NCI-H2081 treated with DMSO at 0.1 percent for 48 hours (cell line): ENCODE measurements around the gene TRIM14.
"Not testable (repeated sequence)": the region's sequence is repeated elsewhere in the genome, so short reads cannot be mapped to it uniquely, and the experiment has no call there.

Experiments used
- DNase-seq: peaks from one replicate; lab custom pipeline; 2025; lab: John Stamatoyannopoulos, UW

The TRIM14 gene

DNA sequence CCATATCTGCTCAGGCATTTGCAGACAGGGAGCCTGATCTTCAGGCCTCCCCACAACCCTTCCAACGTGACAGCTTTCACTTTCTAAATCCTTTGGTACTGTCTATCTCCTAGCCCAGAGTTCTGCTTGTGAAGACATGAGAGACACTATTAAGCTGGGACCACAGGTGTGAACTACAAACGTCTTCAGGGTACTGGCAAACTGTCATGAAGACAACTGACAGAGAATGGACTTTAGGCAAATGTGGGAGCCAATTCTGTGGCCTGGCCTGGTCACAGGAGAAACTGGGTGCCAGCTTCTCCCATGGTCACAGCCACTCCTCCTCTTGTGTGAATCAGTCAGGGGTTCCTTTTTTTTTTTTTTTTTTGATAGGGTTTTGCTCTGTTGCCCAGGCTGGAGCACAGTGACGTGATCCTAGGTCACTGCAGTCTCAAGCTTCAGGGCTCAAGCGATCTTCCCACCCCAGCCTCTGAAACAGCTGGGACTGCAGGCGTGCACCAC is 10.4 kb downstream of the TRIM14 start:
- no peak for DNase-seq

DNA sequence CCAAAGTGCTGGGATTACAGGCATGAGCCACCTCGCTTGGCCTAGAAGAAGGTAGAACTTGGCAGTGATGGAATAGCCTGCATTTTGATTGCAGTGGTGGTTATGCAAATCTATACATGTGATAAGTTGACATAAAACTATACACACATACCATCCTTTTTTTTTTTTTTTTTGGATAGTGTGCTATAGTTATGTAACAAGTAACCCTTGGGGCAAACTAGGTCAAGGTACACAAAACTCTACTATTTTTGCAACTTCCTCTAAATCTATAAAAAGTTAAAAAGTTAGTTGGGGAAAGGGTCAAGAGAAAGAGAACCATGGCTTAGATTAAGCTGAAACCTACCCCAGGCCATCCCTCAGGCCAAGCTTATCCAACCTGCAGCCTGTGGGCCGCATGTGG is 11.1 kb downstream of the TRIM14 start:
- DNase-seq, result no peak

DNA sequence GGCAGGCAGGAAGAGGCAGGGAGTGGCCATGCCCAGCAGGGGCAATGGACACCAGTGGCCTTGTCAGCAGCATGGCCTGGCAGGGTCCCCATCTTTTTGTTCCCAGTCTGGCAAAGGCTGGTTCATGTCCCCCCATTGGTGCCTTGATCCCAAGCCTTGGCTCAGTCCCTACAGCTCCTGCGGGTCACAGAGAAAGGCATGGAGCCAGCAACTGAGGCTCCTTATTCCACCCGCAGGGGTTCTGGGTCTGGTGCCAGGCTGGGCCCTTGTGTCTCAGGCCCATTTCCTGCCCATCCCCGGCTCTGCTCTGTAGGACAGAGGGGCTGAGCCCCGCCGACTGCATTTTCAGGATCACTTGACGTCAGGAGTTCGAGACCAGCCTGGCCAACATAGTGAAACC is 14.0 kb downstream of the TRIM14 start:
- DNase-seq, result no peak

DNA sequence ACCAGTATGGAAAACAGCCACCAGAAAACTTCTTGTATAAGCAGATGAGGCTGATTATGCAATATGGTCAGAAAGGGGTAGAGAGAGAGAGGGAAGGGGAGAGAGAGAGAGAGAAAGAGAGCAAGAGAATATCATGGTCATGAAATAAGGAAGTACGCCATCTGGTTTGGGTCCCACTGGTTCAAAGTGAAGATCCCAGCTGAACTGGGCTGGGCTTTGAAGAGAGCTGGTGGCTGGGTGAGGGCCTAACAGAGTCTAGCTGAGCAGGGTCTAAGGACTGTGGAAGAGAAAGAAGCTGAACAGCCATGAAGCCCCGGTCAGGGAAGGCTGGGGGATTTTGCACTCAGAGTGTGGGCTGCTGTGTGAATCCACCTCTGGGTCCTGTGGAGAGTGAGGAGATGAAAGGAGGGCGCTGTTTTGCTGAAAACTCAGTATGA is 14.6 kb downstream of the TRIM14 start:
- no peak for DNase-seq

DNA sequence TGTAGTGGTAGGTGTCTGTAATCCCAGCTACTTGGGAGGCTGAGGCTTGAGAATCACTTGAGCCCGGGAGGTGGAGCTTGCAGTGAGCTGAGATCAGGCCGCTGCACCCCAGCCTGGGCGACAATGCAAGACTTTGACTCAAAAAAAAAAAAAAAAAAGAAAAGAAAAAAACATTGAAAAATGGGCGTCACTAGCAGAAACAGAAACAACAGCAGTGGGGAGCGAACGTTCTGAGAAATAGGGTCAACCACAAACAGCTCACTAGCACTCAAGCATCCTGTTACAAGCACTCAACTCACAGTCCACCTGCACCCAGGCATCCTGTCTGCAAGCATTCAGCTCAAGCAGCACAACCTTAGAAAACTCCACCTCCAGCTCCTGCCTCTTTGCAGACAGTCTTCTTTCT is 17.2 kb downstream of the TRIM14 start:
- DNase-seq, result no peak

DNA sequence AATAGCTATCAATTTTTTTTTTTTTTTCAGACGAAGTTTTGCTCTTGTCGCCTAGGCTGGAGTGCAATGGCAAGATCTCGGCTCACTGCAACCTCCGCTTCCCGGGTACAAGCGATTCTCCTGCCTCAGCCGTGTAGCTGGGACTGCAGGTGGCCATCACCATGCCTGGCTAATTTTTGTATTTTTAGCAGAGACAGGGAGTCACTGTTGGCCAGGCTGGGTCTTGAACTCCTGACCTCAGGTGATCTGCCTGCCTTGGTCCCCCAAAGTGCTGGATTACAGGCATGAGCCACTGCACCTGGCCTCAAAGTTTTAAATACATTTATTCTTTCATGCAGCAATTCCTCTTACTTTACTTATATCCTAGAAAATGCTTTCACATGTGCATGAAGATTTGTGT is 17.6 kb downstream of the TRIM14 start:
- DNase-seq, result no peak

DNA sequence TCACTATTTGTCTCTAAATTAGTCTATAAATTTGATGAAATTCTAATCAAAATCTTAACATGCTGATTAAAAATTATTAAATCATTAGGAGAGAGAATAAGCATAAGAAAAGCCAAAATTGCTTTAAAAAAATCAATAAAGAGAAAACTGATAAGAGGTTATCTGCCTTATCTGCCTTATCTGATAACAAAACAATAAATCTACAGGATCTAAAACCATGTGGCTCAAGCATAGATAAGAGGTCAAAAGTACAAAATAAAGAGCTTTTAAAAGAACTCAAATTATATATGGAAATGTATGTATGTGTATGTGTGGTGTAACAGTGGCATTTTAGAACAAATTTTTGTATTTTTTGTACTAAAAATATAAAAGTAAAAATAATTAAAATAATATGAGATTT is 18.6 kb downstream of the TRIM14 start:
- no peak for DNase-seq

DNA sequence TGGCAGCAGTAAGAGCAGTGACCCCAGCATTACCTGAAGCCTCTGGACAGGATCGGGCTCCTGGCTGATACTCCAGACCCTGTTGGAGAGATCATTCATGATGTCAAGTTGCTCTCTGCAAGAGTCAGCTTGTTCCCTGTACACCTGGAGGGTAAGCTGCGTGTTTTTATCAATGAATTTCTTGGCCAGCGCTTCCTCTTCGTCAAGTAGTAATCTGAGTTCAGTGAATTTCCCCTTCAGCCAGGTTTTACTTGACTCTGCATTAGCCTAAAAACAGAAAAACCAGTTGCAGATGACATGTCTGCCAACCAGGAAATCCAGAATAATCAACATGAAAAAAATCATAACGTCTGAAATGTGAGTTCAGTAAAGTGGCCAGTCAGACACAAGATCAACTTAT is 19.1 kb downstream of the TRIM14 start:
- DNase-seq, result no peak

DNA sequence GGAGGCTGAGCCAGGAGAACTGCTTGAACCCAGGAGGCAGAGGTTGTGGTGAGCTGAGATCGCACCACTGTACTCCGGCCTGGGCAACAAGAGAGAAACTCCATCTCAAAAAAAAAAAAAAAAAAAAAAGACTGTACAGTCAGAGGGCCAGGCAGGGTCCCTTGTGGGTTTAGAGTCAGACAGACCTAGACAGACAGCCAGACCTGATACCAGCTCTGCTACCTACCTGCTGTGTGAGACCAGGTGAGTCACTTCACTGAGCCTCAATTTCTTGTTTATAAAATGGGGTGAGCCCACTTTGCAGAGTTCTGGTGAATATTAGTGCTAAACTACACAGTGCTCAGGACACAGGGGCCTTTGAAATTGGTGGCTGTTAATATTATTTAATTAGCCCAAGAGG is 19.7 kb downstream of the TRIM14 start:
- DNase-seq, result no peak

DNA sequence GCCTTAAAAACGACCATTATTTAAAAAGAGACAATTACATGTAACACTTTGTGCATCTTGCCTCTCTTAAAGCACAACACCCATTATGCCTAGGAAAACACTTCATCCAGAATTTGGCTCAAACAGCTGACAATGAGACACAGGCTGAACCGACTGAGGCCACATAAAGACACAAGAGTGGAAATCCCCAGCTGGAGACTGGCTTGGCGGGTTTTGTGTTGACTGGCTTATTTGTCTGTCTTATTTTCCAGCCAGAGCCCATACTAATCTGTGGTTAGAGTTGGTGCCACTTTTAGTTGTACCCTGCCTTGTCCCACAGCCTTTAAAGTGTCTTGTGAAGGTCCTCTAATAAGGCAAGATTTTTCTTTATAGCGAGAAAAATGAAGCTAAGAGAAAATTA is 21.2 kb downstream of the TRIM14 start:
- no peak for DNase-seq

DNA sequence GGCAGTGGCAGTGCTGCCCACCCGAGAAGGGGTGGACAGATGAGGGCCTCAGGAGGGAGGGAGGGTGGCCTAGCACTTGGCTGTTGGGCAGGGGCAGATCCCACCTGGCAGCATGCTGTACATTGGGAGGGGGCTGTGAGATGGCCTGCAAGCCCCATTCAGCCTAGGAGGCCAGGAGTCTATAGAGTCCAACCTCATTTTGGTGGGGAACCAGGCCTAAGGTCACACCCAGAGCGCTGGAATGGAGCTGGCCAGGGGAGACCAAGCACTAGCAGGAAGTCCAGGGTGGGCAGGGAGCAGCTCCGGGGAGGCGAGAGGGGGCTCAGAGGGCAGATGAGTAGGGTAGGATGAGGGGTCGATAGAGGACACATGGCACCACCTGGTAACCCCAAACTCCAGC is 22.9 kb downstream of the TRIM14 start:
- DNase-seq, result no peak

DNA sequence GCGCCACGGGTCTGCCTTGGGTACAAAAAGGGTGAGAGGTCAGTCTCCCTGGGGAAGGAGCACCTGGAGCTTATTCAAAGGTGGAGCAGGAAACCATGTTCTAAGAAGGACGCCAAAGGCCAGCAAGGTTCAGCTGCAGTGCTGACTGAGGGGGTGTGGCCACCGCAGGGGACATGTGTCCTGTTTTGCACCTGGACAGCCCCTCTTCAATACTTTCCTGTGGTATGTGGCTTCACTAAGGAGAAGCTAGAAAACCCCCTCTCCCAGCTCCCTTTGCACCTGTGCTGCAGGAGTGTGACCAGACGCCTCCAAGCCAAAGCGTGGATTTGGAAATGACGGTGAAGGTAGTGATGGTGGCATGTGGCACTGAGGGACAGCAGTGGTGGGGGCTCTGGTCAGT is 23.6 kb downstream of the TRIM14 start:
- no peak for DNase-seq

DNA sequence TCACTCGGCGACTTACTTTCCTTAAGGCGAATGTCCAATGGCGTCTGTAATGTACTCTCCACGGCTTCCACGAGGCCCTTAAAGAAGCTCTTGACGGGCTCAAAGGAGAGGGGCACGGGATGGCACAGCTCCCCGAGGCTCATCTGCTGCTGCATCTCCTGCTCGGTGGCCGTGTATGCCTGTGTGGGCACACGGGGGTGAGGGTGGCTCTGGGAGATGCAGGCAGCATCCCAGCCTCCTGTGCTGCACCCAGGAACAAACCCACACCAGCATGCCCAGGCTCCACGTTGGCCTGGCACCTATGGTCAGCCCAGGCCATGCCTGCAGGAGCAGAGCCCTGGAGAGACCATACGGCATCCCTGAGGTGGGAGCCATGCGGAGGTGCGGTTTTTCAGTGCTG is 24.2 kb downstream of the TRIM14 start:
- no peak for DNase-seq

DNA sequence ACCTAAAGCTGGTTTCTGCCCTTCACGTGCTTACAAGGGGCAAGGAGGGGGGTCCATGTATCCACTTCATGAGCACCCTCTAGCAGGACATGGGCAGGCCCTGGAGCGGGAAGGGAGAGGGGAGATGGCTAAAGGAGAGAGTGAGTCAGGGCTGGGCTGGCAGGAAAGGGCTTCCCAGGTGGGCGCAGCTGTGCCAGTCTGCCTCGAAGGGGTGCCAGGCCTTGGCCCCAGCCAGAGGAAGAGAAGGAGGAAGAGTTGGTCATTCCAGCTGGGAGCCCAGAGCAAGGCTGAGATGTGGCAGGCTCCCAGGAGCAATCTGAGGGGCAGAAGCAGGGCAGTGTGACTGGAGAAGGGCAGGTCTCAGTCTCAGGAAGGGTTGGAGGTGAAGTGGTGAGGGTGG is 24.7 kb downstream of the TRIM14 start:
- DNase-seq, result no peak

DNA sequence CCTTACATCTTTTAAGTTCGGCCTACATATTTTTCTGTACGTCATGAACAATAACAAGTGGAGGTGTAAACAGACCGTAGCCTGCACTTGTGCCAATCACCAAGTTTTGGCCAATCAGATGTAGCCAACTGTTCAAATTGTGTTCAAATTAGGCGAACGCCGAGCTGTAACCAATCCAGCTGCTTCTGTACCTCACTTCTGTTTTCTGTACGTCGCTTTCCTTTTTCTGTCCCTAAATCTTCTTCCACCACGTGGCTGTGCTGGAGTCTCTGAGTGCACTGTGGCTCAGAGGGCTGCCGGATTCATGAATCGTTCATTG is 26.4 kb downstream of the TRIM14 start:
- no peak for DNase-seq

DNA sequence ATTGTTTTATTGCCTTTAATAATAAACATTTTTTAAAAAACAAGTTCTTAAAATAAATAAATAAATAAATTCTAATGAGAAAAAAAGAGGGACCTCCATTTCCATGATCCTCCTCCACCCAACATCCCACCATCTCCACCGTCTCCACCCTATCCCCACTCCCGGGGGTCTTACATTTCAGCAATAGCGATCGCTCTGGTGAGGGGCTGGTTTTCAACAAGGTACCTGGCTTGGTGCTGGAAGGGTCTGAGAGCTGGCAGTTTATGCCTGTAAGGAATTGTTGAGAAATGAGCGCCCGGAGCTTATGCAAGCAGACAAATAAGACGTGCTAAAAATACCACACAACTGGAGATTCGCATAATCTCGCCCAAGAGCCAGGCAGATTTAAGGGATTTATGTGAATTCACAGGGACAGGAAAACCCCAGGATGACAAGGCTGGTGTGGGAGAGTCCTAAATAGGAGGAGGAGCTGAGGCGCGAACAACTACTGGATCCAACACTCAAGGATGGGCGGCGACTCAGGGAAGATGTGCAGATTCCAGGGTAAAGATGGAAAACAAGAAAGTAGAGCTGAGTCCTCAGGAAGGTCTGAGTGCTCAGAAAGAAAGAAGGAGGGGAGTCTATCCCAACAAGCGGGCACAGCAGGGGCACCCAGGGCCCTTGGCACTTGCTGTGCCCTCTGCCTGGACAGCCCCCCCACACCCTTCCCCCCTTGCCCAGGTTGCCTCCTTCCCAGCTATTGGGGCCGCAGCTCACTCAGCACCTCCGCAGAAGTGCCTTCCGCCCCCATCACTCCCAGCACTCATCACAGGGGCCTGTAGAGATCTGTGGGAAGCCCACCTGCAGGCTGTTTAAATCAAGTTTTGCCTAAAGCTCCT is 27.0 kb downstream of the TRIM14 start:
- DNase-seq, result no peak

DNA sequence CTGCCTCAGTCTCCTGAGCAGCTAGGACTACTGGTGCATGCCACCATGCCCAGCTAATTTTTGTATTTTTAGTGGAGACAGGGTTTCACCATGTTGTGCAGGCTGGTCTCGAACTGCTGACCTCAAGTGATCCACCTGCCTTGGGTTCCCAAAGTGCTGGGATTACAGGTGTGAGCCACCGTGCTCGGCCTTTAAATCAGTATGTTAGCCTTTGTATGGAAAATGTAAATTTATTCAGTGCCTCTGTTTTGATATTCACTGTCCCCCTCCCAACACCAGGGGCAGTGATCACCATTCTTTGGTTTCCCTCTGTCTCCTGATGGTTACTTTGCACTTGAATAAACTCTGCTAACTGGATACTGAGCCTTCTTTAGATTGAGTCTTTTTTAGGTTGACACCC is 28.3 kb downstream of the TRIM14 start:
- not testable (repeated sequence) for DNase-seq

DNA sequence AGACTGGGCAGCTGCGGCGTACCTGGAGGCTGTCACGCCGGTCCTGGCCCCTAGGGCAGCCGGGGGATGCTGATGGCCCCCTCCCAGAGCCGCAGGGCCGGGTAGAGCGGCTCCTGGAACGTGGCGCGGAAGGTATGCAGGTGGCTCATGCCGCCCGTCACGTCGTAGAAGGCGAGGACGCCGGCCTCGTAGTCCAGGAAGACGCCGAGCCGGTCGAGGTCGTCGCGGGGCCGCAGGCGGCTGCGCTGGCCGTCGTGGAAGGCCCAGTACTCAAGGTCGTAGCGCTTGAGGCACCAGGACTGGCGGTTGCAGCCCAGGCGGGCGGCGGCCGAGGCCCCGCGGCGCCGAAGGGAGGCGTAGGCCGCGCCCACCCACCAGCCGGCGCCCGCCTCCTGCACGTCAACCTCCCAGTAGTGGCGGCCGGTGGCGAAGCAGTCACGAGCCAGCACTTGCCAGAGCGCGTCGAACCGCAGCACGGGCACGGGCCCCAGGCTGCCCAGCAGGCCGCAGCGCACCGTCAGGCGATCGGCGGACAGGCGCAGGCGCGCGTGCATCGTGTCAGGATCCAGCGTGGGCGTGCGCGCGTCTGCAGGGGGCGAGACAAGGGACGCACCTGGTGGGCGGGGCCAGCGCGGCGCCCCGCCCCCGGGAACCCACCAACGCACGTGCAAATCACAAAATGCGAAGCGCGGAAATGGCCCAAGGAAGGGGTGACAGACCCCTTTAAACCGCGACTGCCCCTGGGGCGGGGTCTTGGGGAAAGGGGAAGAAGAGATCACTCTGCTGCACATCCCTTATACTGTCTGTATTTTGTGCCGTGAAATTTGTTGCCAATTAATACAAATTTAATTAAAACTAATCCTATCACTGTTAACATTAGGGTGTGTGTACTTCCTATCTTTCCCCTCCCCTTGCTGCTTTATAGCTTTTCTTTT is 31.3 kb downstream of the TRIM14 start:
- DNase-seq, result no peak

DNA sequence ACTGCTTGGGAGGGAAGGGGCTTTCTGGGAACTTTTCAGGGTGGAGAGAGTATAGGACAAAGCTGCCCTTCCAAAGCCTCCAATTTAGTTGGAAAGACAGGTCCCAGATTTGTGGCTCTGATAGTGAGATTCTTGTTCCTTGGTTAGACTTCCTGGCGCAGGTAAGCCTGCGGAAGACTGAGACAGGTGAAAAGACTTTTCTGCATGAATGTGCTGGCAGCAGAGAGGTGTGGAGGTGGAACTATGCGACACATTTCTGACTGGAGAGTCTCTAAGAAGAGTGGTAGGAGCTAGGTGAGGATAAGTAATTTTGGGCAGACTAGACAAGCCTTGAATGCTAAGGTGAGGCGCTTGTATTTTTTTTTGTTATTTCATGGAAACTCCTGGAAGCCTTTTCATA is 32.6 kb downstream of the TRIM14 start:
- no peak for DNase-seq

DNA sequence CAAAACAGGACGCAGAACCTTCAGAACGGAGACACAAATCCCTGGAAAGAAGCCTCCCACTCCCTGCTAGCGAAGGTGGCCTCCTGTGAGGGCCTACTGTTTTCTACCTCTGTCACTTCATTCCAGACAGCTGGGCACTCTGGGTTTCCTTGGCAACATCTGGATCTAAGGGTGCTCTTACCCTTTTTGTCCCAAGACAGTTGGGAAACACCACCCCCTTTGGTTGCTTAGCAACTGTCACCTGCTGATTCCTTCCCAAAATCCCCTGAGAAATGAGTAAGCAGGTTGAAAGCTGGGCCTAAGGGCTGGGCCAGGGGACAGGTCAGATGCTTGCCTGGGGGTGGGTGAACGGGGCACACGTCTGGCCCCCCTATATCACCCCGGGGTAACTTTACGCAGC is 33.1 kb downstream of the TRIM14 start:
- no peak for DNase-seq

DNA sequence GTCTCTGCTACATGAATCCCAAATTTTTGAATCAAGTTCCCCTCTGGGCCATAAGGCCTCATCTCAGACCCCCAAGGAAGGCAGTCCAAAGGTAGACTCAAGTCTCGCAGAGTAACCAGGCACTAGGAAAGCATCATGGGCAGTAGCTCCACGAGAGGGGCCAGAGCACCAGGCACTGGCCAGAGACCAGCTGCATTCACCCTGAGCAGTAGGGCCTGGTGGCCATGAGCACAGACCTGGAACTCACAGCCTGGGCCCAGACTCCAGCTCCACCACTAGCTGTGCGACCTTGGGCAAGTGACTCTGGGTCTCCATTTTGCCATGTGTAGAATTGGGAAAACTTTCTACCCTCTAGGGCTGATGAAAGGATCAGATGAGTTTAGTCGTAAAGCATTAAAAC is 34.0 kb downstream of the TRIM14 start:
- no peak for DNase-seq

DNA sequence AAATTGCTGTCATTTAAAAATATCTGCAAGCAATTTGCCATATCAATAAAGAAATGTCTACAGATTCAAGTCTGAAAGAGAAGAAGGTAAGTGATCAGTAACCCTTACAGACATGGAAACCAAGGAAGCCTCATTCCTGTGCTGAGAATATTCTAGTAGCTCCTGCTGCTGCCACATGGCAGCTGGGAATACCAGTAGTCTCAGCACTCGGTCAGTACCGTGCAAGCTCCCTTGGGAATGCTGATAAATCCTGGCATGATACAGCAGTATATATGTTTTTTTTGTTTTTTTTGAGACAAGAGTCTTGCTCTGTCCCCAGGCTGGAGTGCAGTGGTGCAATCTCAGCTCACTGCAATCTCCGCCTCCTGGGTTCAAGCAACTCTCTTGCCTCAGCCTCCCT is 34.6 kb downstream of the TRIM14 start:
- DNase-seq, result no peak

DNA sequence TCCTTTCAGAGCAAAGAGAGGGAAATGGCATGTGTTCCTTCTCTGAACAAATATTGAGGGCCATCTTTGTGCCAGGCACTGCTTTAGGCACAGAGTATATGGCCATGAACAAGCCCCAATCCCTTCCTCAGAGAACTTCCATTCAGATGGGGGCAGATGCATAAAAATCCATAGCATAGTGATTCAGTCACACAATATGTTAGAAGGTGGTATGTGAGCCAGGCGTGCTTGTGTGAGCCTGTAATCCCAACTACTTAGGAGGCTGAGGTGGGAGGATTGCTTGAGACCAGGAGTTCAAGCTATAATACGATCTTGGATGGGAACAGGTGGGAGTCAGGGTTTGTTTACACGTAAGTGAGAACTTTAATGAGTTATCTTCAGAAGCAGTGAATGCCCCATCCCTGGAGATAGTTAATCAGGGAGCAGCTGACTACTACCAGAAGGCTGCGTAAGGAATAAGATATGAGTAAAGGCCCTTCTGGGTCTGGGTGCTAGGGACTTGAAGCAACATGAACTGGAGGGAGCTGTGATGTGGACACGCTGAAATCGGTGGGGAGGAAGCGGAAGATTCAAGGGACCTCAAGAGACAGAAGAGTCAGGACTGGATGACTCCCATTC is 35.3 kb downstream of the TRIM14 start:
- no peak for DNase-seq
